Measurements from ENCODE around the gene EFCAB6. TPM values are rescaled to one million over a fixed set of nuclear protein-coding genes. Genes with fewer than 3 reads are reported as not detected.
A peak's percentile ranks its signal among the peaks of the same experiment; 100 is the strongest.

EFCAB6 gene
- total RNA-seq, 1 experiment from 2014 or later: 0.40 TPM

DNA sequence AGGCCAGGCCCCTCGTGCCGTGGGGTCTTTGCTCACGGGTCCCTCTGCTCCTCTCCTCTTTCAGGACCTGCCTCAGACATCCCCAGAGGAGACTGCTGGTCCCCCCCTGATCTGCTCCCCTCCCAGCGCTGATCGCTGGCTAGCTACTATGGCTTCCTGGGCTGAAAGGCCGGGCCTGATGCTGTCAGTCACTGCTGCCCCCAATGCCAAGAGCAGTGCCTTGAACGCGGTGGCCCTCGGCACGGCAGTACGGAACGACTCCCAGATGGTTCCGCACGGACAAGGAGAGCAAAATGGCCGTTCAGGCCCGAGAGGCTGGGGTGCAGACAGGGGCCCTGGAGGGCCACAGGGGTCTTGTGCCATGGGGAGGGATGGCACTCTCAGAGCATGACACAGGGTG, 28.7 kb upstream of the EFCAB6 start:
- Mint-ChIP-seq H3K36me3 (ENCODE audit: insufficient read depth, unreplicated experiment) (no peaks in the 10 kb centered on the region), H3K27me3 (ENCODE audit: insufficient read depth, unreplicated experiment) (peaks cover 14% of the 10 kb centered on the region), H3K9me3 (ENCODE audit: unreplicated experiment) (no peaks in the 10 kb centered on the region), H3K4me1 (ENCODE audit: insufficient read depth, unreplicated experiment) (no peaks in the 10 kb centered on the region), H3K27ac (ENCODE audit: low read depth, unreplicated experiment) (no peak overlapping the region), H3K4me3 (ENCODE audit: unreplicated experiment) (no peak overlapping the region)
- CTCF ChIA-PET: no interaction called here
- no TSS peak for BruUV-seq (replicated peaks)
- TF ChIP-seq, protein P1, sequence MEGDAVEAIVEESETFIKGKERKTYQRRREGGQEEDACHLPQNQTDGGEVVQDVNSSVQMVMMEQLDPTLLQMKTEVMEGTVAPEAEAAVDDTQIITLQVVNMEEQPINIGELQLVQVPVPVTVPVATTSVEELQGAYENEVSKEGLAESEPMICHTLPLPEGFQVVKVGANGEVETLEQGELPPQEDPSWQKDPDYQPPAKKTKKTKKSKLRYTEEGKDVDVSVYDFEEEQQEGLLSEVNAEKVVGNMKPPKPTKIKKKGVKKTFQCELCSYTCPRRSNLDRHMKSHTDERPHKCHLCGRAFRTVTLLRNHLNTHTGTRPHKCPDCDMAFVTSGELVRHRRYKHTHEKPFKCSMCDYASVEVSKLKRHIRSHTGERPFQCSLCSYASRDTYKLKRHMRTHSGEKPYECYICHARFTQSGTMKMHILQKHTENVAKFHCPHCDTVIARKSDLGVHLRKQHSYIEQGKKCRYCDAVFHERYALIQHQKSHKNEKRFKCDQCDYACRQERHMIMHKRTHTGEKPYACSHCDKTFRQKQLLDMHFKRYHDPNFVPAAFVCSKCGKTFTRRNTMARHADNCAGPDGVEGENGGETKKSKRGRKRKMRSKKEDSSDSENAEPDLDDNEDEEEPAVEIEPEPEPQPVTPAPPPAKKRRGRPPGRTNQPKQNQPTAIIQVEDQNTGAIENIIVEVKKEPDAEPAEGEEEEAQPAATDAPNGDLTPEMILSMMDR (IDR thresholded peaks at IDR 0.05; ENCODE audit: unreplicated experiment): no peak
- intact Hi-C loops (cut with micrococcal nuclease): no loop called here
- DNase-seq (ENCODE audit: unreplicated experiment): no peak
- POLR2A ChIA-PET: interaction anchor here (0.7 kb wide), 1 partner anchor 9 kb away, joined by 3 read pairs; no protein-coding TSS in a partner anchor

- no peaks in the 10 kb centered on the region for H3K4me1 Mint-ChIP-seq (ENCODE audit: insufficient read depth, unreplicated experiment)
- ChIA-PET CTCF (no interaction called here), POLR2A (no interaction called here)
- intact Hi-C loops (cut with micrococcal nuclease): no loop called here
- no peak for DNase-seq (ENCODE audit: unreplicated experiment)
- TF ChIP-seq, protein P1 (IDR thresholded peaks at IDR 0.05; ENCODE audit: unreplicated experiment): no peak
- H3K27ac Mint-ChIP-seq (ENCODE audit: low read depth, unreplicated experiment): no peak overlapping the region
- no peak overlapping the region for H3K4me3 Mint-ChIP-seq (ENCODE audit: unreplicated experiment)
- H3K36me3 Mint-ChIP-seq (ENCODE audit: insufficient read depth, unreplicated experiment): no peaks in the 10 kb centered on the region
- H3K9me3 Mint-ChIP-seq (ENCODE audit: unreplicated experiment): no peaks in the 10 kb centered on the region
- H3K27me3 Mint-ChIP-seq (ENCODE audit: insufficient read depth, unreplicated experiment): peaks cover 14% of the 10 kb centered on the region
- no TSS peak for BruUV-seq (replicated peaks)
Observed at GRCh38 chr22:43840431-43840830, 28.3 kb upstream of the EFCAB6 start.

GRCh38 chr22:43839781-43840180, 27.7 kb upstream of the EFCAB6 start:
- H3K9me3 Mint-ChIP-seq (ENCODE audit: unreplicated experiment): no peaks in the 10 kb centered on the region
- DNase-seq (ENCODE audit: unreplicated experiment): no peak
- CTCF ChIA-PET: no interaction called here
- TF ChIP-seq, protein P1 (IDR thresholded peaks at IDR 0.05; ENCODE audit: unreplicated experiment): no peak
- intact Hi-C loops (cut with micrococcal nuclease): no loop called here
- H3K36me3 Mint-ChIP-seq (ENCODE audit: insufficient read depth, unreplicated experiment): no peaks in the 10 kb centered on the region
- H3K27me3 Mint-ChIP-seq (ENCODE audit: insufficient read depth, unreplicated experiment): peaks cover 14% of the 10 kb centered on the region
- no peaks in the 10 kb centered on the region for H3K4me1 Mint-ChIP-seq (ENCODE audit: insufficient read depth, unreplicated experiment)
- POLR2A ChIA-PET: no interaction called here
- no TSS peak for BruUV-seq (replicated peaks)
- no peak overlapping the region for H3K4me3 Mint-ChIP-seq (ENCODE audit: unreplicated experiment)
- no peak overlapping the region for H3K27ac Mint-ChIP-seq (ENCODE audit: low read depth, unreplicated experiment)

DNA sequence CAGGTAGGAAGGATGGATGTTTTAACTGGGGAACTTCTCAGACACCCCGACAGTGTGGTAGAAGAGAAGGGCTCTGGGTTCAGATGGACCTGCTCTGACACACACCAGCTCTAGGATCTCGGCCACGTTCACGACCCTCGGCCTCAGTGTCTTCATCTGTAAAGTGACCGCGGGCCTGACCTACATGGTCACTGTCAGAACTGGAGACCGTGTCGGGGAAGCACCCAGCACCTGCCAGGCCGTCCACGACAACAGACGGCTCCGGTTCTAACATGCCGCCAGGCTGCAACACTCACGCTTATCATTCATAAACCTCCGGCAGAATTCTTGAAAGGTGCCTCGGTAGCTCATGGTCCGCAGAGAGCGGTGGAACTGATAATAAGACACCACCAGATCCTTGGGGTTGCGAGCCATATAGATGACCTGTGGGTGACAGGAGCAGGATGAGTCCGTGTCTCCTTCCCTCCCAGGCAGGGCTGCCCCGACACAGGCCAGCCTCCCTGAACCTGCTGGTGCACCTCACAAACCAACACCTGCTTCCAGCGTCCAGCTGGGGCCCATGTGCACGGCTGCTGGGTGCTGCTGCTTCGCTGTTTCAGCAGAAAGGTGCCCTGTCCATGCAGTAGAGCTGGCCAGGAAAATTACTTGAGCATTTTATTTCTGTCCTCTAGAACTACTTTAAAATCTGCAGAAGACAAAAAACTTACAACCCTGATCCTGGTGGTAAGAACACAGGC, 26.6 kb upstream of the EFCAB6 start:
- Mint-ChIP-seq H3K27me3 (ENCODE audit: insufficient read depth, unreplicated experiment) (peaks cover 13% of the 10 kb centered on the region), H3K9me3 (ENCODE audit: unreplicated experiment) (no peaks in the 10 kb centered on the region), H3K4me1 (ENCODE audit: insufficient read depth, unreplicated experiment) (no peaks in the 10 kb centered on the region), H3K27ac (ENCODE audit: low read depth, unreplicated experiment) (peak overlapping the region; percentile 23), H3K4me3 (ENCODE audit: unreplicated experiment) (no peak overlapping the region), H3K36me3 (ENCODE audit: insufficient read depth, unreplicated experiment) (no peaks in the 10 kb centered on the region)
- TF ChIP-seq, protein P1 (IDR thresholded peaks at IDR 0.05; ENCODE audit: unreplicated experiment): no peak
- POLR2A ChIA-PET: no interaction called here
- CTCF ChIA-PET: no interaction called here
- no peak for DNase-seq (ENCODE audit: unreplicated experiment)
- intact Hi-C loops (cut with micrococcal nuclease): no loop called here
- BruUV-seq (replicated peaks): no TSS peak

Data from MCF 10A (cell line).